Adrenal gland (tissue), 5 donors: Measurements from ENCODE around the gene LRCH1.

Source experiments
- POLR2A ChIP-seq, 2 donors: fragments of 450-650 bp; IDR thresholded peaks; one replicate each; pipeline ENCODE4 v1.6.1; 2017; ENCODE audit warnings: antibody characterized with exemption in 2 of 2, mild to moderate bottlenecking in 2 of 2, moderate library complexity in 1 of 2
- TF ChIP-seq, protein P1 (sequence below), 6 experiments: fragments of 450-650 bp in 4 of 6; fragments of 200-600 bp in 2 of 6; sonication (generic) in 1 of 6; IDR thresholded peaks; 1 replicate in 5 of 6; 2 replicates in 1 of 6; pipeline versions ENCODE4 v1.5.1 to v1.8.0; 2016 to 2021; ENCODE audit warnings: antibody characterized with exemption in 6 of 6, mild to moderate bottlenecking in 2 of 6, moderate library complexity in 1 of 6
- donor health status: DM: no; HTN: no; CAD: no.

DNA sequence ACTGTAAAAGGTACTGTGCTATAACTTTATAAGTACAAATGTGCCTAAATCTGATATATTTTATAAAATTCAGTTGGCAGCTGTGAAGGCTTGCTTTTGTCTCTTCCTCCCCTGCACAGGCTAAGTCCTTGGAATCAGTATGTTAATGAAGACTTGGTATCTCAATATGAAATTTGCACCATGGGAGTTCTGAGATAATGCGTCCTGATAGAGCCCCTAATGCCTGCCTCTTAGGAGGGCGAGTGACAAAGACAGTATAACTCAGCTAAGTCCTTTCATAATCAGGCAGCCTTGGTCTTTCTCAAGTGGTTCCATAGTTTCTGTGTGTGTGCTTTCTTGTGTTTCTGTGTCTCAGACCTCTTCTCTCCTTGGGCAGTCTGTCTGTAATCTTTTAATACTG is 14.7 kb downstream of the LRCH1 start:
- TF ChIP-seq POLR2A (IDR thresholded peaks at IDR 0.05), result no peak
- TF ChIP-seq, protein P1, sequence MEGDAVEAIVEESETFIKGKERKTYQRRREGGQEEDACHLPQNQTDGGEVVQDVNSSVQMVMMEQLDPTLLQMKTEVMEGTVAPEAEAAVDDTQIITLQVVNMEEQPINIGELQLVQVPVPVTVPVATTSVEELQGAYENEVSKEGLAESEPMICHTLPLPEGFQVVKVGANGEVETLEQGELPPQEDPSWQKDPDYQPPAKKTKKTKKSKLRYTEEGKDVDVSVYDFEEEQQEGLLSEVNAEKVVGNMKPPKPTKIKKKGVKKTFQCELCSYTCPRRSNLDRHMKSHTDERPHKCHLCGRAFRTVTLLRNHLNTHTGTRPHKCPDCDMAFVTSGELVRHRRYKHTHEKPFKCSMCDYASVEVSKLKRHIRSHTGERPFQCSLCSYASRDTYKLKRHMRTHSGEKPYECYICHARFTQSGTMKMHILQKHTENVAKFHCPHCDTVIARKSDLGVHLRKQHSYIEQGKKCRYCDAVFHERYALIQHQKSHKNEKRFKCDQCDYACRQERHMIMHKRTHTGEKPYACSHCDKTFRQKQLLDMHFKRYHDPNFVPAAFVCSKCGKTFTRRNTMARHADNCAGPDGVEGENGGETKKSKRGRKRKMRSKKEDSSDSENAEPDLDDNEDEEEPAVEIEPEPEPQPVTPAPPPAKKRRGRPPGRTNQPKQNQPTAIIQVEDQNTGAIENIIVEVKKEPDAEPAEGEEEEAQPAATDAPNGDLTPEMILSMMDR (IDR thresholded peaks at IDR 0.05), result no peak
